D721Med (cell line): ENCODE results near the gene PSMG4.

ENCODE experiments used
- DNase-seq: peaks from one replicate; pipeline ENCODE4 v3.0.0; 2011; ENCODE audit warnings: low spot score; ENCODE audit not compliant: insufficient read length
- FAIRE-seq: peaks from 2 replicates; lab custom pipeline; 2011; peaks lifted over from hg19 to GRCh38; lab: Jason Lieb, UNC
- CTCF ChIP-seq: IDR thresholded peaks from 2 replicates; pipeline ENCODE4 v1.5.1; 2012; ENCODE audit warnings: mild to moderate bottlenecking, control low read depth; ENCODE audit not compliant: insufficient read depth; ENCODE audit errors: missing control alignments

The PSMG4 gene

DNA sequence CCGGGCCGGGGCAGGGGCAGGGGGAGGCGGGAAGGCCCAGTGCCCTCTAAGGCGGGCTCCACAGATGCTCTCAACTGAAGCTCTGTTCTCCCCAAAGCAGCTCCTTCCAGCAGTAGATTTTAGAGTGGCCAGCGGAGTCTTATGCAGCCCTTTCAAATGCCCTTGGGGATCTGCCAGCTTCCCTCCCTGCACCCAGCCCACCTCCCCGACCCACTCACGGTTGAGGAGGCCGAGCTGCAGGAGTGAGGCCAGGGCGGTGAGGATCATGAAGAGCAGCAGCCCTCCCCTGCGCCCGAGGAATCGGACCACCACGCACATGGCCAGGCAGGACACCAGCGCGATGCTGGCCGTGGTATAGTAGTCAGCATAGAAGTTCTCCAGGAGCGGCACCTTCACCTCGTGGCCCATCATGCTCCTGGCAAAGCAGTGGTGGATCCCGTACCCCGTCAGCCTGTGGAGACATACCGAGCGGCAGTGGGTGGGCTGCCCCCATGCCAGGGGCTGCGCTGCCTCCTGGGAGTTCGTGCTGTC, 28.0 kb downstream of the PSMG4 start:
- DNase-seq (no peak), FAIRE-seq (no peak)
- TF ChIP-seq CTCF, result no peak

DNA sequence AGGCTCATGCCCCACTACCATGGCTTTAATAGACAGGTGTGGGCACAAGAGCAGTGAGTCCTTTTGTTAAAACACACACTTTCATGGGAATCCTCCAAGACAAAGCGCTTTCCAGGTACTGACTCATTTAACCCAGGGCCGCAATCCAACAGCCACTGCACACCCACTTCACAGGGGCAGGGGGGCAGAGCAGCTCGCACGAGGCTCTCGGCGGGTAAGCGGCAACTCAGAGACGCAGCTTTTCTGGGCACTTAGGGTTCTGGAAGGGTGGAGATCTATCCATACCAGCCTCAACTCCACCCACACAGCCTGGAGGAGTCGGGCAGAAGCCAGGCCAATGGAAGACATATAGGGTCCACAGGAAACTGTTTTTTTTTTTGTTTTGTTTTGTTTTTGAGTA, 28.6 kb downstream of the PSMG4 start:
- no peak for DNase-seq
- FAIRE-seq, result no peak
- no peak for TF ChIP-seq CTCF

DNA sequence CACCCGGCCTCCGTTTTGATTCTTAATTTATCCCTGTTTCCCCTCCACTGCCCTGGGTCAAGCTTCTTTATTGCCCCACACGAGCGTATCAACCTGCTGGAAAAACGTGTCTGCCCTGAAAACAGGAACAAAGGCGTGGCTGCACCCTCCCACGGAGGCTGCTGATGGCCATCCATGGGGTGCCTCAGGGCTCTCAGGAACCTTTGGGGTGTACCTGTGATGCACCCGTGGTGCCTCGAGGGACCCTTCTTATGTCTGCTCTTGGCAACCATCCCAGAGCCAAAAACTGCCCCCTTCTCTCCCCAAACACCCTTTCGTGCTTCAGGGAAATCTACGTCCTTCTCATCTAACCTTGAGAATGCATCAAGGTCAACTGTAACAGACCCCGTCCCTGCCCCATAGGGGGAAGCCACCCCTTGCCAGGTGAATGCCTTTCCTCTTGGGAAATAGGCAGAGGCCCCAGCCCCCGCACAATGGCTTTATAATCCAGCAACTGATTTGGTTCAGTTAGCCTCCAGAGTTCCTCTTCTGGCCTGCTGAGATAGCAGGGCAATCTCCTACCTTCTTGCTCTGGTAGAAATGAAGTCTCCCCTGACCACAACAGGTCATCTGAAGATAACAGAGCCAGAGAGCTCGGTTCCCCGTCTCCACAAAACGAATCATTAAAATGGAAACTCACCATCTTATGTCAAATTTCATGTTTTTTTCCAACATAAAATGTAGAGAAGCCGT, 29.4 kb downstream of the PSMG4 start:
- FAIRE-seq (no peak), DNase-seq (no peak)

DNA sequence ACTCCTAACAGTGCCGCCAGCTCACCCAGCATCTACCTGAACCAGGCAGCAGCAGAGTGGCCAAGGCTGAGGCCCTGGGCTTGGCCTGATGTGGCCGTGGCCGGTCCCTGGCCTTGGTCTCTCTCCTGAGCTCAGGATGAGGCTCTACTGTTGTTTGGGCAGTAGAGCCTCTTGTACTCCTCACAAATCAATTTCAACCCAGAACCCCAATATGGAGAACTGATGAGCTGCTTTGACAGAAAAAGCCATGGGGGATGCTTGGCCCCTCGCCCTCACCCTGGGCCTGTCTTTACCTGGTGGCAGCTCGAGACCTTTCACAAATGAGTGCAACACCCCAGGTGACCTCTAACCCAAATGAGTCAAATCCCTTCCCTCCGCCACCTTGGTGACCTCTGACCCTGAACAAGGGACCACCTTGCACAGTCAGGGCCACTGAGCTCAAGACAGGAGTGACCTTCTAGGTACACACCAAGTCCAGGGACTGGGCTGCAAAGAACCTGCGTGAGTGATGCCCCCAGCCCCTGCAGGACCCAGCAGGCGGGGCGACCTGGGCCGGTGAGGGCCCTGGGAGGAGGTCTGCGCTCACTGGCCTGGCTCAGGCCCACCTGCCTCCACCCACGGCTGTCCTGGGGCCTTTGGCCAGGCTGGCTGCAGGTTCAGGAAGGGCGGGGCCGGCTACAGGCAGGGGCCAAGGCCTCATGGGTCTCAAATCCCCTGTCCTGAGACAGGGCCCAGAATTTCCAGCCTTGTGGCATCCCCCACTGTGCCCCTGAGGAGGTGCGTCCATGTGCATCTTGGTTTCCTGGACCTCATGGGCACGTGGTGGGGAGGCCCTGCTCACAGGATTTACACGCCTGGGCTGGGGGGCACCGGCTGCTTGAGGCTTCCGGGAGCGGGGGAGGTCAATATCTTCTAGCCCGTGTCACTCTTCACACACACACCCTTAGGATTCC, 30.2 kb downstream of the PSMG4 start:
- FAIRE-seq (no peak), DNase-seq (no peak)
- no peak for TF ChIP-seq CTCF

More for the DNA sequence above, 29.4 kb downstream of the PSMG4 start:
- TF ChIP-seq CTCF, result no peak

- no peak for TF ChIP-seq CTCF
- DNase-seq (no peak), FAIRE-seq (no peak)
Observed at GRCh38 chr6:3289664-3290055, 30.9 kb downstream of the PSMG4 start.

GRCh38 chr6:3290149-3290930, 31.6 kb downstream of the PSMG4 start:
- TF ChIP-seq CTCF, result no peak
- DNase-seq (no peak), FAIRE-seq (no peak)
